Neural progenitor cell (in vitro differentiated cells): ENCODE data around the gene DUSP6.

ENCODE experiments used
- EZH2phosphoT487 ChIP-seq: fragments of 200-600 bp; sonication (generic); IDR thresholded peaks from 2 replicates; pipeline ENCODE4 v1.6.1; 2017; ENCODE audit warnings: antibody characterized with exemption
- TF ChIP-seq, protein P1 (sequence below): fragments of 200-600 bp; sonication (generic); IDR thresholded peaks from 2 replicates; pipeline ENCODE4 v1.5.1; 2017; ENCODE audit warnings: antibody characterized with exemption, mild to moderate bottlenecking

DNA sequence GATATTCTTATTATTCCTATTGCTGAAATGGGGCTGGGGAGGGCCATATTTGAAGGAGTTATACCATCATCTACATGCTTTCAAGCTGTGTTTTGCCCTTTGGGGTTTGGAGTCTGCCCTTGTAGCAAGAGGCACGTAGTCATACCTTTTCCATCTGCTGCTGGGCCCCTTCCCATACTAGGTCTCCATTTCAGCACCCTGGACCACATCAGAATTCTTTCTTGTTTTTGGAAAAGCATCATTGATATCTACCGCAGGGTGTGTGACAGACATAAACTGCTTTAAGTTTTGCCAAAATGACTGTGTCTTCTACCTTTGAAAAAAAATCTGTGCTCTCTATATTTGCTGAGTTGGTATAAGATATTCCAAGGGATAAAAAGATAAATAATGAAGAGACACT is 12.3 kb upstream of the DUSP6 start:
- TF ChIP-seq EZH2phosphoT487, result no peak
- TF ChIP-seq, protein P1, sequence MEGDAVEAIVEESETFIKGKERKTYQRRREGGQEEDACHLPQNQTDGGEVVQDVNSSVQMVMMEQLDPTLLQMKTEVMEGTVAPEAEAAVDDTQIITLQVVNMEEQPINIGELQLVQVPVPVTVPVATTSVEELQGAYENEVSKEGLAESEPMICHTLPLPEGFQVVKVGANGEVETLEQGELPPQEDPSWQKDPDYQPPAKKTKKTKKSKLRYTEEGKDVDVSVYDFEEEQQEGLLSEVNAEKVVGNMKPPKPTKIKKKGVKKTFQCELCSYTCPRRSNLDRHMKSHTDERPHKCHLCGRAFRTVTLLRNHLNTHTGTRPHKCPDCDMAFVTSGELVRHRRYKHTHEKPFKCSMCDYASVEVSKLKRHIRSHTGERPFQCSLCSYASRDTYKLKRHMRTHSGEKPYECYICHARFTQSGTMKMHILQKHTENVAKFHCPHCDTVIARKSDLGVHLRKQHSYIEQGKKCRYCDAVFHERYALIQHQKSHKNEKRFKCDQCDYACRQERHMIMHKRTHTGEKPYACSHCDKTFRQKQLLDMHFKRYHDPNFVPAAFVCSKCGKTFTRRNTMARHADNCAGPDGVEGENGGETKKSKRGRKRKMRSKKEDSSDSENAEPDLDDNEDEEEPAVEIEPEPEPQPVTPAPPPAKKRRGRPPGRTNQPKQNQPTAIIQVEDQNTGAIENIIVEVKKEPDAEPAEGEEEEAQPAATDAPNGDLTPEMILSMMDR, result no peak
